Cardiac fibroblast (primary cell): ENCODE results near the gene GPR55.

Source experiments
- DNase-seq, 2 donors: peaks; one replicate each; pipeline versions ENCODE4 v3.0.0 to v3.0.0-alpha.2; 2010; ENCODE audit warnings: low read depth in 2 of 2
- H3K4me3 ChIP-seq, 2 donors: replicated peaks in 1 of 2; 1 replicate in 1 of 2; 2 replicates in 1 of 2; pipeline ENCODE4 v1.5.1; 2011; ENCODE audit warnings: low read depth in 2 of 2, low read length in 2 of 2, mild to moderate bottlenecking in 2 of 2, moderate library complexity in 1 of 2
- TF ChIP-seq, protein P1 (sequence below): IDR thresholded peaks from one replicate; pipeline ENCODE4 v1.5.1; 2011; ENCODE audit warnings: low read depth, mild to moderate bottlenecking, low read length, inconsistent platforms

GPR55 gene

DNA sequence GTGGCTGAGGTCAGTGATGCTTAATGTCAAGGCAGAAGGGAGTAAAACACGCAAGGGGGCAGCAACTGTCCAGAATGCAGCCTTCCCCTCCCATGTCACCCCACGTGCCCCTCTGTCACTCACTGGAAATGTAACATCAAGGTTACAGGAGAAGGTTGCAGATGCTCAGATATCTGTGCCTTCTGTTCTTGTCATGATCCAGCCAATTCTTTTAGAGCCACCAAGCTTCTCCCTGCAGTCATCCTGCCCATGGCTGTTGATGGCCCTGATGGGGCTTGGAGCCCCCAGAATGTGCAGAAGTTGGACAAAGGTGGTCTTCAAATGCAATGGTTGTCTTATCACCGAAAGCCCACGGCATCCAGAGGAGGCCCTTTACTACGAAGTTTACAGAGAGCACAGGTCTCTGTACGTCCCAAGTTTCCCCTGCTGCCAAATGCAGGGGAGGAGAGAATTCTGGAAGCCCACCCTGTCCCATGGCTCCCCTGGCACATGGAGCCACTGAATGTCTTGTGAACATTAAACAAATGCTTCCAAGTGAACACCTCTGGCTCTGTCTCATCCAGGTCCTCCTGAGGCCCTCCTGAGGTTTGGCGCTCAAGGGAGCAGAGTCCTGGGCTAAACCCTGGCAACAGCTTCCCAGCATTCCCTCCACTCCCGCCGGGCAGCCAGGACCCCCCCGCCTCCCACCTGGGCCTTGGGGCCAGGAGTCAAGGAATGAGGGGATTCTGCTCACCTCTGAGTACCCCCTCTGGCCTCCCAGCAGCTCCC, 4.5 kb upstream of the GPR55 start:
- no peak for DNase-seq
- H3K4me3 ChIP-seq, result no peak overlapping the region
- TF ChIP-seq, protein P1, sequence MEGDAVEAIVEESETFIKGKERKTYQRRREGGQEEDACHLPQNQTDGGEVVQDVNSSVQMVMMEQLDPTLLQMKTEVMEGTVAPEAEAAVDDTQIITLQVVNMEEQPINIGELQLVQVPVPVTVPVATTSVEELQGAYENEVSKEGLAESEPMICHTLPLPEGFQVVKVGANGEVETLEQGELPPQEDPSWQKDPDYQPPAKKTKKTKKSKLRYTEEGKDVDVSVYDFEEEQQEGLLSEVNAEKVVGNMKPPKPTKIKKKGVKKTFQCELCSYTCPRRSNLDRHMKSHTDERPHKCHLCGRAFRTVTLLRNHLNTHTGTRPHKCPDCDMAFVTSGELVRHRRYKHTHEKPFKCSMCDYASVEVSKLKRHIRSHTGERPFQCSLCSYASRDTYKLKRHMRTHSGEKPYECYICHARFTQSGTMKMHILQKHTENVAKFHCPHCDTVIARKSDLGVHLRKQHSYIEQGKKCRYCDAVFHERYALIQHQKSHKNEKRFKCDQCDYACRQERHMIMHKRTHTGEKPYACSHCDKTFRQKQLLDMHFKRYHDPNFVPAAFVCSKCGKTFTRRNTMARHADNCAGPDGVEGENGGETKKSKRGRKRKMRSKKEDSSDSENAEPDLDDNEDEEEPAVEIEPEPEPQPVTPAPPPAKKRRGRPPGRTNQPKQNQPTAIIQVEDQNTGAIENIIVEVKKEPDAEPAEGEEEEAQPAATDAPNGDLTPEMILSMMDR, result no peak

DNA sequence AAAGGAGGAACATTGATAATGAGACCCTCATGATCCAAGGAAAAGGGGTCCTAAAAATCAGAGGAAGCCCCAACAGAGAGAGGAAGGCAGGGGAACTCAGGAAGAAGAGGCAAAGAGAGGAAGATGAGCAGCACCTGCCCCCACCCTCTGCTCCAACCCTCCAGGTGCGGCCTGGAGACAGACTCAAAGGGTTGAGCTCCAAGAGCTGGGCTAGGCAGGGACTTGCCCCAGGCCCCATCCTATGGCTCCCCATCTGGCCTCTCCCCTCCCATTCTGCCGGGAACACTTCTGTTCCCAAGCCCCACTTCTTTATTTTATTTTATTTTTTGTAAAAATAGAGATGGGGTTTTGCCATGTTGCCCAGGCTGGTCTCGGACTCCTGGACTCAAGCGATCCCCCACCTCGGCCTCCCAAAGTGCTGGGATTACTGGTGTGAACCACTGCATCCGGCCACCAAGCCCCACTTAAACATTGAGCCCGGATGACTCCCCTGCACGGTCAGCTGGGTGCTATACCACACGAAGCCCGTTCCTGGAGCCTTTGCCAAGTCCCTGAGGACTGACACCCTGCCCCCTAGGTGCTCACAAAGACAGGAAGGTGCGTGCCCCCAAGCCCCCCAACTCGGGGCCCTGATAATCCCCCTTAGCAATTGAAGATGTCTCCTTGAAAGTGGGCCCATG, 3.8 kb upstream of the GPR55 start:
- H3K4me3 ChIP-seq, result no peak overlapping the region
- DNase-seq, result no peak
- TF ChIP-seq, protein P1, result no peak

DNA sequence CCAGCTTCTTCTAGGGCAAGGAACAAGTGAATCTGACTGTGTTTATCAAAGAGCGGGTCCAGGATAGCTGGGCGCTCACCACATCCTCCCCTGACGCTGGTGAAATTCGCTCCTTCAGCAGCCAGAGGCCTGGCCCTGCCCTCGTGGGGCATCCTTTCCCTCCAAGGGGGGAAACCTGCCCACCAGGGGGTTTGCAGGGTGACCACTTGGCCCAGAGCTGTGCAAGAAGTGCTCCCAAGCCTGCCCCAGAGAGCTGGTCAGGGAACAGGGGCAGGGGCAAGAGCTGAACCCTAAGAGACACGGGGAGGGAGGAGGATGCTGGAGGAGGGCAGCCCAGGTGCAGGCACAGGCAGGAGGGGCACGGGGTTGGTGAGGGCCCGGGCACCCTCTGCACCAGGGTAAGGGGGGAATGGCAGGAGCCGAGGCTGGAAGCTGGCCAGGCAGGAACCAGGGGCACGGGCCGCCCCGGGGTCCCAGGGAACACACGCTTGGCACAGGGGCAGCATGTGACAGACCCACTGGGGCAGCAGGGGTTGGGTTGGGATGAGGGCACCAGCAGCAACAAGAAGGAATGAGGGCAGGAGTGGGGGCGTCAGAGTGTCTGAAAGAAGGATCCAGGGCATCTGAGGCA, 2.8 kb upstream of the GPR55 start:
- TF ChIP-seq, protein P1, result no peak
- no peak for DNase-seq
- no peak overlapping the region for H3K4me3 ChIP-seq

DNA sequence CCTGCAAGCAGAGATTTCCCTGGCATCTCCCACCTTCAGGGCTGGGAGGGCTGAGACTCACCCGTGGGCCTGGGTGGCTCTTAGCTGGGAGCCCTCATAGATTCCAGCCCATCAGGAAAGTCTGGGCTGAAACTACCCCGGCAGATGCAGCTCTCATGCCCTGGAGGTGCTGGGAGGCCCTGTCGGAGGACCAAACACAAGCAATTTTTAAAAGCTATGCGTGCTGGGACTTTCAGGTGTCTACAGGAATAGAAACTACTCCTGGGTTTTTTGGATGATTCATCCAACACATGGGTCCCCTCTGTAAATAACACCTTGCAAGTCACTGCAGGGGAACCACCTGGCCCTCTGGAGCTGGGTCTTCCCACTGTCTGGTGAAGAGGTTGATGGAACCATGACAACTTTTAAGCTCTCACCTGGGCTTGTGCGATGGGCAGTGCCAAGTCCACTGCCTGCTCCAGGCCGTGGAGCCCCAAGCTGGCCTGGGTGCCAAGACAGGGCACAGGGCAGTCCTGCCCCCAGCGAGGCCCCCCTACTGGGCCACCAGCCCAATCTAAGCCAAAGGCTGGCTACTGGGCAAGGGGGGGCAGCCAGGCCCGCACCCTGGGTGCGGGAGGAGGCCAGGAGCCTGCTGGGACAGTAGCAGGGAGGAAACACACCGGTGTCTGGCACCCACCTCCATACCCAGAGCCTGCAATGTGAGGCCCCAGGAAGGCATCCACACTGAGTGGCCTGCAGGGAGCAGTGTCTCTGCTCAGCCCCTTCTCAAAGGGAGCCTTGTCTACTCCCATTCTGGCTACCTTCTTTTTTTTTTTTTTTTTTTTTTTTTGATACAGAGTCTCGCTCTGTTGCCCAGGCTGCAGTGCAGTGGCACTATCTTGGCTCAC, 1.1 kb upstream of the GPR55 start:
- TF ChIP-seq, protein P1, result no peak

DNA sequence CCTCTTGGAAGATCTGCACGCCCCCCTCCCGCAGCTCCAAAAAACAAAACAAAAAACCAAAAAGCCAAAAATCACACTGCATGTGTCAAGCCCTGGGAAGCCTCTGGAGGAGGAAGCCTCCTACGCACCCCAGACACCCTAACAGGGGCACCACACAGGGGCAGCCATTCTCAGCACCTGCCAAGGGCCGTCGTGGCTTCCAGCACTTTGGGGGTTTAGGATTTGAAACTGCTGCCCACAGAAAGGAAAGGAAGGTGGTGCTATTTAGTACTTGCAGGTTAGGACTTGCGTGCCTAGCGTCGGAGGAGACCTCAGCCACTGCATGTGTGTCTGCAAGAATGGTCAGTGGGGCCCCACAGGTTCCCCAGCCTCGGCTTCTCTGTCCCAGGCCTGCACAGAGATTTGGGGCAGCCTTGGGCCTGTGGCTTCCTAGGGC, 419 bp upstream of the GPR55 start:
- DNase-seq, result no peak
- TF ChIP-seq, protein P1, result no peak
- no peak overlapping the region for H3K4me3 ChIP-seq

More for the DNA sequence above, 1.1 kb upstream of the GPR55 start:
- H3K4me3 ChIP-seq, result no peak overlapping the region
- DNase-seq, result no peak

DNA sequence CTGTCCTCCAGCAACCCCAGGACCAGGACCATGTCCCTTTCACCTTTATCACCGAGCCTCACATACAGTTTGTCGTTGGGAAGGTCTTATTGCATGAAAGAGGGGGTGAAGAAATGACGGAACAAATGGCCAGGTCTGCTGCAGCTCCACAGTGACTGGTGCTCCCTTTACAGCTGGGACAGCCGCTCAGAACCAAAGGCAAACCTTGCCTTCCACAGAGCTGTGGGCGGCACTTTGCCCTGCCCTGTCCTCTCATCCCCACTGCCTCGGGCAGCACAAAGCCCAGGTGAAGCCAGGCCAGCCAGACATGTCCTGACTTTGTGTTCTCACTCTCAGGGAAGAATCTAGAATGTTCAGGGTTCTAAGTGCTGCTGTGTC, 961 bp downstream of the GPR55 start:
- H3K4me3 ChIP-seq, result no peak overlapping the region
- no peak for DNase-seq
- TF ChIP-seq, protein P1, result no peak
